Ovary (tissue), 9 donors: Measurements from ENCODE around the gene RANBP3. TPM values are rescaled to one million over a fixed set of nuclear protein-coding genes. Genes with fewer than 3 reads are reported as not detected.

Experiments
- DNase-seq, 5 donors: peaks; one replicate each; pipeline ENCODE4 v3.0.0-alpha.2; 2019 to 2020
- H3K27ac ChIP-seq, 2 donors: fragments of 200-600 bp; one replicate each; pipeline versions ENCODE4 v1.5.1 to v1.8.0; 2019 to 2022
- H3K27me3 ChIP-seq: fragments of 200-600 bp; one replicate; pipeline ENCODE4 v1.8.0; 2022
- H3K36me3 ChIP-seq: fragments of 200-600 bp; sonication (generic); one replicate; pipeline ENCODE4 v1.5.1; 2019
- H3K4me1 ChIP-seq: one replicate; pipeline ENCODE4 v1.8.1; 2013; ENCODE audit warnings: mild to moderate bottlenecking, moderate library complexity; ENCODE audit not compliant: insufficient read depth
- H3K4me3 ChIP-seq: fragments of 200-600 bp; sonication (generic); one replicate; pipeline ENCODE4 v1.5.1; 2017
- H3K9me3 ChIP-seq, 2 donors: fragments of 200-600 bp in 1 of 2; sonication (generic) in 1 of 2; one replicate each; pipeline versions ENCODE4 v1.5.1 to v1.8.1; 2013 to 2019; ENCODE audit warnings: mild to moderate bottlenecking in 1 of 2, moderate library complexity in 1 of 2
- EP300 ChIP-seq: sonication (generic); formaldehyde crosslinking; IDR thresholded peaks from one replicate; pipeline ENCODE4 v1.6.1; 2017; ENCODE audit warnings: antibody characterized with exemption
- POLR2A ChIP-seq: fragments of 450-650 bp; IDR thresholded peaks from one replicate; pipeline ENCODE4 v1.6.1; 2017; ENCODE audit warnings: antibody characterized with exemption, mild to moderate bottlenecking, moderate library complexity
- WGBS, 3 donors: extraction: QIAGEN DNeasy Blood & Tissue Kit in 1 of 3; methylation state at CpG; one replicate each; pipeline versions ENCODE4 v1.1.5 to v1.1.7; 2013 to 2017; 5-methylcytosine and 5-hydroxymethylcytosine counted together
- intact Hi-C, 4 donors: fragments of 100-400 bp; cut with DNase I; formaldehyde crosslinking; loops; one replicate each; pipeline versions ENCODE4 v1.11.0 to v1.15.1; 2022 to 2023
- polyA plus RNA-seq, 2 donors: library from polyadenylated mRNA; stranded (reverse); fragments of 200-250 nt in 1 of 2; fragments of 350-450 nt in 1 of 2; fragmentation: Illumina TruSeq in 1 of 2; extraction: RNeasy Lipid Tissue Mini Kit (QIAGEN cat#74804) in 1 of 2; gene quantifications; one replicate each; pipeline ENCODE4 v1.2.3, GENCODE V29; 2013 to 2014
- total RNA-seq, 7 donors: library from RNA; depleted of rRNA in 2 of 7; stranded (reverse); fragments of >200 nt in 2 of 7; fragmentation: NEBNext Ultra II Directional in 3 of 7; extraction: Animal tissue kit (Norgen Biotek cat#: 25700) in 3 of 7; gene quantifications; one replicate each; pipeline versions ENCODE4 v1.1.0 to v1.2.4, GENCODE V29; 2016 to 2023
- TF ChIP-seq, protein P1 (sequence below), 3 donors: fragments of 450-650 bp in 2 of 3; fragments of 200-600 bp in 1 of 3; IDR thresholded peaks; one replicate each; pipeline versions ENCODE4 v1.5.1 to v1.8.0; 2016 to 2022; ENCODE audit warnings: antibody characterized with exemption in 3 of 3, mild to moderate bottlenecking in 1 of 3
- donor health status: DM: no; HTN: no; CAD: no; lungs with moderate emphysema.
- donor health status: DM: no; HTN: no; CAD: no.
- donor health status: Bipolar disorder and iron deficiency.
- donor health status: DM: yes; HTN: yes; CAD: no.
- donor health status: DM: no; HTN: no; CAD: no.
- donor health status: DM: yes; HTN: yes; CAD: no.

The RANBP3 gene
- total and polyA plus RNA-seq, 9 donors = 54.0 to 88.4 (median 67.9) TPM

DNA sequence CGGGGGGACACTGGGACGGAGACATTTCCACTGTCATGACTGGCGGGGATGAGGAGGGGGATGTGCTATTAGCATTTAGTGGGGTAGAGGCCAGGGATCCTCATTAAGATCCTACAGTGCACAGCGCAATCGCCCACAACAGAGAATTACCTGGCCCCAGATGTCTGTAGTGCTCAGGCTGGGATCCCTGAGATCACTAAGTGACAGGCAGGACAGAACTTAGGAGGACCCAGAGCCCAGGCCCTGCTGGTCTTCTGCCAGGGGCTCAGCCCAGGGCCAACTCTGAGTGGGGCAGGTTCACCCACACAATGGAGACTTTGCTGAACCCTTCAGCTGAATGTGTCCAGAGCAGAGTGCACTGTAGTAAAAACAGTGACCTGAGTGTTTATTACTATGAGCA, 4.6 kb downstream of the RANBP3 start:
- WGBS, 3 donors = 91 to 95% (median 94%) methylated on average over 5 of the region's 5 CpGs
- intact Hi-C loops = no loop called here

DNA sequence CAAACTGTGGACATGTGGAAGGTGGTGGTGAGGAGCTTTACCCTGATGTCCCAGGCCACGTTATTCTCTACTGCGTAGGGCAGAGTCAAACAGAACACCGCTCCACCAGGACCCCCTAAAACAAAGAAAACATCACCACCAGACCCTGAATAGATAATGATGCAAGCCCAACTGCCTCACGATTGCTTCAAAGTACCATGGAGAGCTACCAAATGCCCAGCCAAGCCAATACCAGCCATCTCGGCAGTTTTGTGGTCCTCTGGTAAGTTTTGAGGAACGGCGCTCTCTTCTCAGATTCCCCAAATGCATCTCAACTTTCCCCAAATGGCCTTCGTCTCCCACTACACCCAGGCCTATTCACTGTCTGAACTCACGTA, 5.6 kb downstream of the RANBP3 start:
- DNase-seq = no peak
- Histone ChIP-seq H3K27me3 (no peaks in the 10 kb centered on the region), H3K36me3 (no peaks in the 10 kb centered on the region), H3K27ac (no peak overlapping the region), H3K4me1 (peaks cover 38% of the 10 kb centered on the region), H3K9me3 (no peaks in the 10 kb centered on the region), H3K4me3 (no peak overlapping the region)
- TF ChIP-seq, protein P1, sequence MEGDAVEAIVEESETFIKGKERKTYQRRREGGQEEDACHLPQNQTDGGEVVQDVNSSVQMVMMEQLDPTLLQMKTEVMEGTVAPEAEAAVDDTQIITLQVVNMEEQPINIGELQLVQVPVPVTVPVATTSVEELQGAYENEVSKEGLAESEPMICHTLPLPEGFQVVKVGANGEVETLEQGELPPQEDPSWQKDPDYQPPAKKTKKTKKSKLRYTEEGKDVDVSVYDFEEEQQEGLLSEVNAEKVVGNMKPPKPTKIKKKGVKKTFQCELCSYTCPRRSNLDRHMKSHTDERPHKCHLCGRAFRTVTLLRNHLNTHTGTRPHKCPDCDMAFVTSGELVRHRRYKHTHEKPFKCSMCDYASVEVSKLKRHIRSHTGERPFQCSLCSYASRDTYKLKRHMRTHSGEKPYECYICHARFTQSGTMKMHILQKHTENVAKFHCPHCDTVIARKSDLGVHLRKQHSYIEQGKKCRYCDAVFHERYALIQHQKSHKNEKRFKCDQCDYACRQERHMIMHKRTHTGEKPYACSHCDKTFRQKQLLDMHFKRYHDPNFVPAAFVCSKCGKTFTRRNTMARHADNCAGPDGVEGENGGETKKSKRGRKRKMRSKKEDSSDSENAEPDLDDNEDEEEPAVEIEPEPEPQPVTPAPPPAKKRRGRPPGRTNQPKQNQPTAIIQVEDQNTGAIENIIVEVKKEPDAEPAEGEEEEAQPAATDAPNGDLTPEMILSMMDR (IDR thresholded peaks at IDR 0.05) = no peak
- TF ChIP-seq EP300 = no peak
- no peak for TF ChIP-seq POLR2A
- 52 to 70% (median 61%) methylated on average over 9 of the region's 9 CpGs for WGBS, 3 donors
- intact Hi-C loops = no loop called here

More for the DNA sequence above, 4.6 kb downstream of the RANBP3 start:
- Histone ChIP-seq H3K27me3 (no peaks in the 10 kb centered on the region), H3K36me3 (no peaks in the 10 kb centered on the region), H3K9me3 (no peaks in the 10 kb centered on the region), H3K4me3 (no peak overlapping the region), H3K4me1 (peaks cover 33% of the 10 kb centered on the region), H3K27ac (no peak overlapping the region)
- no peak for DNase-seq
- TF ChIP-seq POLR2A (no peak), EP300 (no peak)
- TF ChIP-seq, protein P1 (IDR thresholded peaks at IDR 0.05) = no peak

DNA sequence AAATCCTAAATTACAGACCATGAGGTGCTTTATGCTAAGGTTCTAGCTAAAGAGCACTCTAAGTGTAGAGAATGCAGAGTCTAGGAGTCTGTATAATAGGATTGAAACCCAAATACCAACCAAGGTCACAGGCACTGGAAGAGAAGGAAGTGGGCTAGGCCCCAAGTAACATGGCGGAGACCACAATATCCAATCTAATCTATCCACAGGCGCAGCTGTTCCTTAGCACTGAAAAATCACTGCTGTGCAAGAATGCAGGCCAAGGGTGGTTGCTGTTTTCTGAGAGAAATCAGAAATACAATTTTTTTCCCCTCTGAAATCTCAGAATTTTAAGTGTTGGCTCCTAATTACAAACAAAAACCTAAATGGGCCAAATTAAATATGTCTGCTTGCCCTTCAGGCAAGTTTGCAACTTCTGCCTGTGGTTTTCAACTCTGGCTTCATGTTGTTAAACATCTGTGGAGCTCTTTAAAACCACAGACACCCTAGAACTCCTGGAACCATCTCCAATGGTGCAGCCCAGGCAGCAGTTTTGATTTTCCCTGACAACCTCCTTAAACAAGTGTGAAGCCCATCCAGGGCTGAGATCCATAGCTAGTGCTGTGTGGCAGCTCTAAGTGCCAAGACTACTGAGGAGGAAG, 6.1 kb downstream of the RANBP3 start:
- Histone ChIP-seq H3K27ac (no peak overlapping the region), H3K4me1 (peaks cover 35% of the 10 kb centered on the region), H3K27me3 (no peaks in the 10 kb centered on the region), H3K9me3 (no peaks in the 10 kb centered on the region), H3K36me3 (no peaks in the 10 kb centered on the region), H3K4me3 (no peak overlapping the region)
- TF ChIP-seq POLR2A (no peak), EP300 (no peak)
- TF ChIP-seq, protein P1 (IDR thresholded peaks at IDR 0.05) = no peak
- DNase-seq = no peak
- intact Hi-C loops = no loop called here
- WGBS, 3 donors = 17 to 55% (median 35%) methylated on average over 2 of the region's 2 CpGs

DNA sequence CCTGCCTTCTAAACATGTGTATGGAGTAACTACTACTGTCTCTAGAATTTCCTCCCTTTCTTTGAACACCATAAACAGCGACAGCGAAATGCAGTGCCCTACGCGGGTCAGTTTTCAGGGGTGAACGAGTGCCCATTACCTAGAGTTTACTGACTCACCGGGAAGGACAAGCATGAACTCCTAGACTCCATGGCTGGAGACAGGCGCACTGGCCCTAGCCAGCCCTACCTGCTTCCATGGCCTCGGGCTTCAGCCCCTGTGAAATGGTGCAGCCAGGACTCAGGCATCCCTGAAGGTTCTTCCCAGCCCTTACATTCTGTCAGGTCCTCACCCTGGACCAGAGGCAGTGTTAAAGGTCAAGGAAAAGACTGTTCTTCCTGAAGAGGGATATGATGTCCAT, 8.5 kb downstream of the RANBP3 start:
- no peaks in the 10 kb centered on the region for H3K9me3 ChIP-seq
- H3K4me1 ChIP-seq = peaks cover 34% of the 10 kb centered on the region
- H3K4me3 ChIP-seq = no peak overlapping the region
- TF ChIP-seq, protein P1 (IDR thresholded peaks at IDR 0.05) = no peak
- TF ChIP-seq POLR2A (no peak), EP300 (no peak)
- 85 to 90% (median 86%) methylated on average over 8 of the region's 8 CpGs for WGBS, 3 donors
- no peaks in the 10 kb centered on the region for H3K36me3 ChIP-seq
- DNase-seq = no peak
- intact Hi-C loops = no loop called here
- no peaks in the 10 kb centered on the region for H3K27me3 ChIP-seq
- H3K27ac ChIP-seq = no peak overlapping the region
